ENCODE measurements around the gene JSRP1. TPM values are rescaled to one million over a fixed set of nuclear protein-coding genes. Genes with fewer than 3 reads are reported as not detected.

JSRP1 gene
- total RNA-seq, 4 donors from 2014 or later: not detected

- TF ChIP-seq, protein P1, sequence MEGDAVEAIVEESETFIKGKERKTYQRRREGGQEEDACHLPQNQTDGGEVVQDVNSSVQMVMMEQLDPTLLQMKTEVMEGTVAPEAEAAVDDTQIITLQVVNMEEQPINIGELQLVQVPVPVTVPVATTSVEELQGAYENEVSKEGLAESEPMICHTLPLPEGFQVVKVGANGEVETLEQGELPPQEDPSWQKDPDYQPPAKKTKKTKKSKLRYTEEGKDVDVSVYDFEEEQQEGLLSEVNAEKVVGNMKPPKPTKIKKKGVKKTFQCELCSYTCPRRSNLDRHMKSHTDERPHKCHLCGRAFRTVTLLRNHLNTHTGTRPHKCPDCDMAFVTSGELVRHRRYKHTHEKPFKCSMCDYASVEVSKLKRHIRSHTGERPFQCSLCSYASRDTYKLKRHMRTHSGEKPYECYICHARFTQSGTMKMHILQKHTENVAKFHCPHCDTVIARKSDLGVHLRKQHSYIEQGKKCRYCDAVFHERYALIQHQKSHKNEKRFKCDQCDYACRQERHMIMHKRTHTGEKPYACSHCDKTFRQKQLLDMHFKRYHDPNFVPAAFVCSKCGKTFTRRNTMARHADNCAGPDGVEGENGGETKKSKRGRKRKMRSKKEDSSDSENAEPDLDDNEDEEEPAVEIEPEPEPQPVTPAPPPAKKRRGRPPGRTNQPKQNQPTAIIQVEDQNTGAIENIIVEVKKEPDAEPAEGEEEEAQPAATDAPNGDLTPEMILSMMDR (IDR thresholded peaks at IDR 0.05): no peak
- DNase-seq (ENCODE audit: low spot score) (no peak), ATAC-seq (ENCODE audit: low FRiP score) (no peak)
Observed at GRCh38 chr19:2294687-2295335, 38.6 kb upstream of the JSRP1 start.

DNA sequence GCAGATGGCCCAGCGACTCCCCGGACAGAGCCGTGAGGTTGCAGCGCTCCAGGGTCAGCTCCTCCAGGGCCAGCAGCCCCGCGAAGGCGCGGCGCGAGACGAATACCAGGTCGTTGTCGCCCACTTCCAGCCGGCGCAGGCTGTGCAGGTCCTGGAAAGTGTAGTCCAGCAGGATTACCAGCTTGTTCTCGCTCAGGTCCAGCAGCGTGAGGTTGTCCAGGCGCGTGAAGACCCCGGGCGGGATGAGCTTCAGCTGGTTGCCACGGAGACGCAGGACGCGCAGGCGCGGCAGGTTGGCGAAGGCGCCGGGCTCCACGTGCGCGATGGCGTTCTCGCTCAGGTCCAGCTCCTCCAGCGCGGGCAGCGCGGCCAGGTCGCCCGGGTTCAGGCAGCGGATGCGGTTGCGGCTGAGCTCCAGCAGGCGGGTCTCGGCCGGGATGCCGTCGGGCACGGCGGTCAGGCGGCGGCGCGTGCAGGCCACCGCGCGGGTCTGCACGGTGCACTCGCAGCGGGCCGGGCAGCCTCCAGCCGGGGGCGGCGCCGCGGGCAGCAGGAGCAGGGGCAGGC is 35.1 kb upstream of the JSRP1 start:
- ATAC-seq (ENCODE audit: low FRiP score): no peak
- DNase-seq (ENCODE audit: low spot score): no peak
- TF ChIP-seq, protein P1 (IDR thresholded peaks at IDR 0.05): no peak

- no peak for ATAC-seq (ENCODE audit: low FRiP score)
- DNase-seq (ENCODE audit: low spot score): no peak
- TF ChIP-seq, protein P1 (IDR thresholded peaks at IDR 0.05): no peak
Observed at GRCh38 chr19:2290441-2291184, 34.4 kb upstream of the JSRP1 start.

DNA sequence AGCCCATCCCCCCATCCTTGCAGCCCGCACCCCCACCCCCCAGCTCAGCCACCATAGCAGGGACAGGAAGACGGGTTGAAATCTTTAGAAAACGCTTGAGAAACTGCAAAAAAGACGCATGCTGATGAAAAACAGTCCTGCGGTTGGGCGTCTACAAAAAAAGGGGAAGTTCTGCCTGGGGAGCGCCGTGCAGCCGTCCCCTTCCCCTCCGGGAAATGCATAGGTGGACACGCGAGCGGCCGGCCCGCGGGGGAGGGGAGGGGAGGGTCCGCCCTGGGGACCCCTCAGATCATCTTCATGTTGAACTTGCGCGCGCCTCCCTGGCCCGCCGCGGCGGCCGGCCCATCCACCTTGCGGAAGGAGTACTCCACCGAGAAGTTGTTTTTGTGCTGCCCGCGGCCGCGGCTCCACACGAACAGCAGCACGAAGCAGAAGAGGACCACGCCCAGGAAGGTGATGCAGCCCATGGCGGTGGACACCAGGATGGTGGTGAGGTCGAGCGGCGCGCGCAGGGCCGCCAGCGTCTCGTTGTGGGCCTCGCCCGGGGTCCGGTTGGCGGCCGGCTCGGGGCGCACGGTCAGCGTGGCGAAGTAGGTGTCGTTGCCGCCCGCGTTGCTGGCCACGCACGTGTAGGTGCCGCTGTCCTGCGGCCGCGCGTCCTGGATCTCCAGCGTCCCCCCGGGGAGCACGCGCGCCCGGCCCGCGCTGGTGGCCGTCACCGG is 33.7 kb upstream of the JSRP1 start:
- ATAC-seq (ENCODE audit: low FRiP score) (no peak), DNase-seq (ENCODE audit: low spot score) (no peak)

GRCh38 chr19:2288818-2289713 is 32.8 kb upstream of the JSRP1 start:
- TF ChIP-seq, protein P1 (IDR thresholded peaks at IDR 0.05): no peak
- DNase-seq (ENCODE audit: low spot score) (no peak), ATAC-seq (ENCODE audit: low FRiP score) (peak; percentile 6)

More for the DNA sequence above, 33.7 kb upstream of the JSRP1 start:
- TF ChIP-seq, protein P1 (IDR thresholded peaks at IDR 0.05): no peak

- ATAC-seq (ENCODE audit: low FRiP score) (peak; percentile 18), DNase-seq (ENCODE audit: low spot score) (no peak)
- TF ChIP-seq, protein P1 (IDR thresholded peaks at IDR 0.05): no peak
Observed at GRCh38 chr19:2288338-2288817, 32.2 kb upstream of the JSRP1 start.
